Activated CD4-positive, alpha-beta T cell treated with anti-CD3 and anti-CD28 coated beads for 1 hour (primary cell): ENCODE data around the gene ATP5PB.

Source experiments
- DNase-seq: peaks from one replicate; pipeline ENCODE4 v3.0.0-alpha.2; 2020

ATP5PB gene, protein sequence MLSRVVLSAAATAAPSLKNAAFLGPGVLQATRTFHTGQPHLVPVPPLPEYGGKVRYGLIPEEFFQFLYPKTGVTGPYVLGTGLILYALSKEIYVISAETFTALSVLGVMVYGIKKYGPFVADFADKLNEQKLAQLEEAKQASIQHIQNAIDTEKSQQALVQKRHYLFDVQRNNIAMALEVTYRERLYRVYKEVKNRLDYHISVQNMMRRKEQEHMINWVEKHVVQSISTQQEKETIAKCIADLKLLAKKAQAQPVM

DNA sequence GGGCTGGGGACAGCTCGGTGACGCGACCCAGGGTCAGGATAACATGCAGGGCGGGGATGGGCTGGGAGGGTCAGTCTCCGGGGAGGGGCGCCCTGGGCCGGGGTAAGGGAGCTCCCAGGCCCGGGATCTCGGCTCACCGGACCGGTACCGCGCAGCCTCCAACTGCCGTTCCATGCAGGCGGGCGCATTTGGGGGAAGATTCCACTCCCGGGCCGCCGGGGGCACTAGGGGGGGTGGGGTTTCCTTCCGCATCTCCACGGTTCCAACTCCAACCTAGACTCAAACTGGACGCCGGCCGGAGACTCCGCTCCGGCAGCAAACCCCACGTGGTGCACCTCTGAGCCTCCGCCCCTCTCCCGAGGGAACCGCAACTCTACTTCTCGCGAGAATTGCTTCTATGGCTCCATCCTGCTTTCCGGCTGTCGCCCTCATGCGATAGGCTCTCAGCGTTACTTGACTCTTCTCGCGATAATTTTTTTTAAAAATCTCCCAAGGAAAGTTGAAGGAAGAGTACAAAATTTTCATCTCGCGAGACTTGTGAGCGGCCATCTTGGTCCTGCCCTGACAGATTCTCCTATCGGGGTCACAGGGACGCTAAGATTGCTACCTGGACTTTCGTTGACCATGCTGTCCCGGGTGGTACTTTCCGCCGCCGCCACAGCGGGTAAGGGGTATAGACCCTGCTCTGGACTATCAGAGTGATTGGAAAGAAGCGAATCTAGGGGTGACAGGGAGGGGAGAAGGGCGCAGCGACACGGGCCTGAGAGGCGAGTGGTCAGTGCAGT, at the start of gene ATP5PB, which contains the start of gene WDR77:
ATP5PB (plus strand) TSS at position 547 of the 785 bp plus-strand sequence; CDS start at position 625, 78 bp downstream.
WDR77 (minus strand) TSS at position 339 of the 785 bp plus-strand sequence; CDS start at position 252, 87 bp downstream.
- peak; percentile 83 for DNase-seq

DNA sequence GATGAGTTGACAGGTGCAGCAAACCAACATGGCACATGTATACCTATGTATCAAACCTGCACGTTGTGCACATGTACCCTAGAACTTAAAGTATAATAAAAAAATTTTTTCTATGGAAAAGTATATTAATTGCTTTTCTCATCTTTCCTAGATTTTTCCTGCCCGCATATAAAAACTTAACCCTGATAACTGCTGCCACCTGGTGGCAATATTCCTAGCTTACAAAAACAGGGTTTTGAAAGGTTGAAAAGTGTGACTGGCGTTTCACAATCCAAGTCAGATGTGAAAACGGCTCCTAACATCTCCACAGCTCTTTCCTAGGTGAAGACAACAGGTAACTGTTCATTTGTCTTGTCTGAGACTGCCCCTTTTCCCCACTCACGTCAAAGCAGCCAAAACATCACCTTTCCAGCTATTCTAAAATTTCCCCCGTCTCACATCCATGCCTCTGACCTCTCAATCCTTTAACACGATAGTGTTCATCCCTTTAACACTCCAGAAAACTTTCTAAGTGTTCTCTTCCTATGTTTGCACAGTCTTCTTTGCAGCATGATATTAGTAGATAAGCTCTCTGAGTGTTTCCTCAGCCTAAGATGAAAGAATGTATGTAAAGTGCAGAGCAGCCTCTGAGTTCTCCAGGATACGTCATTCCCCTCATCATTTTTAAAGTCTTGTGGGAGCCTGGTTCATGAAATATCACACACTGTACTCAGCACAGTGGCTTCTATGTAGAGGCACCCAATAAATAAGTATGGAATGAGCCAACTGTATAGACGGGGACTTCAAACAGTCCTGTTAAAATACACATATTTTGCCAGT, 49.3 kb upstream of the ATP5PB start:
- DNase-seq = no peak

DNA sequence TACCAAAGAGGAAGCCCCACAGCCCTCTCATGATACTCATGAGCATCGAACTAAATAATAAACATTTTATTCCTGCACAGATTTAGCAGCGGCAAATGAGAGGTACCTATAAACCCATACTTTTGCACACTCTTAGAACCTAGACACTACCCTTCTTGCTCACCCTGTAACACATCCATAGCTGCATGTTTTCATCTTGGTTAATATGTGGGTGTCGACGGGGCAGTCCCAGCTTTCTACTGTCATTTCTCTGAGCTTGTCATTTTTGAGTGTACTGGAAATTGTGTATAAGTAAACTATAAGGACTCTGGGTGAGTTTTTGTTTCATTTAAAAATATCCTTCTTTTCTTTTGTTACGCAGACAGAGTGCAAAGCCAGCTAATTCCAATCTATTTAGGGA, 47.2 kb upstream of the ATP5PB start:
- no peak for DNase-seq

DNA sequence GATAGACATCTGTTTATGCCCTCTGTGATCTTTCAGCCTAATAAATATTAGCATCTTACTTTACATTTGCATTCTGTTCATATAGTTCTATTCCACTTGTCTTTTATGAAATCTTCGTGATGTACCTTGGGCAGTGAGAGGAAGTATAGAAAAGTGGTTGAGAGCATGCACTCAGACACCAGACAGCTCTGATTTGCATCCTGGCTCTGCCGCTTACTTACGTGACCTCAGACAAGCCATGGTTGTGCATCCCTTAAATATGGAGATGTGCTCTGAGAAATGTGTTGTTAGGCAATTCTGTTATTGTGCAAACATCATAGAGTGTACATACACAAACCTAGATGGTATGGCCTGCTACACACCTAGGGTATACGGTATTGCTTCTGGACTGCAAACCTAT, 44.7 kb upstream of the ATP5PB start:
- DNase-seq = no peak

DNA sequence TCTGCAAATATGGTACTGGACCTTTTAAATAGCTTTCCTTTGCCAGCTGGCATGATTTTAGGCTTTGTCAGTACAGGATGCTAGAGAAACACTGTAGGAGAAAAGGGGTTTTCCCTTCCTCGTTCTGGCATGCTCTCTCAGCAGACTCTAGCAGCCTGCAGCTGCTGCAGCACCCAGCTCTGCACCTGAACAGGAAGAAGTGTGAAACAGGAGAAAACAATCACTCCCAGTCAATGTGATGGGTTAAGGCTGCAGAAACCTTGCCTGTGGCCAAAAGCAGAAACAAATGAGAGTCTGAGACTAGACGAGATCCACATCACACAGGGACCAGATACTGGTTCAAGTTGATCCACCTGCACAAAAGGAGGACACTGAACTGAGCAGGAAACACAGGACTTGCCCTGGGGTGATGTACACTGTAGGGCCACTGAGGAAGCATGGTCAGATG, 42.9 kb upstream of the ATP5PB start:
- DNase-seq = peak; percentile 35

DNA sequence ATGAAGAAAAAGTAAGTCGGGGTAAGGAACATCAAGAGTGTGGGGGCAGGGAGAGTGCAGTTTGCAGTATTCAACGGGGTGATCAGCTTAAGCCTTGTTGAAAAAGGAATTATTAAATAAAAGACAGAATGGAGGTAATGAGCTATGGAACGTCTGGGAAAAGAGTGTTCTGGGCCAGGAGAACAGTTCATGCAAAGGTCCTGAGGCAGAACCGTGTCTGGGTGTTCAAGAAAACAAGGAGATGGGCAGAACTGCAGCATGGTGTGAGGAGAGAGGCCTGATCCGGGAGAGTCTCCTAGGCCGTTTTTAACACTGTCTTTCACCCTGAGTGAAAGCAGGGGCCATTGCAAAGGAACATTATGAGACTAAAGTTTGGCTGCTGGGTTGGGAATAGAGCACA, 42.0 kb upstream of the ATP5PB start:
- no peak for DNase-seq

DNA sequence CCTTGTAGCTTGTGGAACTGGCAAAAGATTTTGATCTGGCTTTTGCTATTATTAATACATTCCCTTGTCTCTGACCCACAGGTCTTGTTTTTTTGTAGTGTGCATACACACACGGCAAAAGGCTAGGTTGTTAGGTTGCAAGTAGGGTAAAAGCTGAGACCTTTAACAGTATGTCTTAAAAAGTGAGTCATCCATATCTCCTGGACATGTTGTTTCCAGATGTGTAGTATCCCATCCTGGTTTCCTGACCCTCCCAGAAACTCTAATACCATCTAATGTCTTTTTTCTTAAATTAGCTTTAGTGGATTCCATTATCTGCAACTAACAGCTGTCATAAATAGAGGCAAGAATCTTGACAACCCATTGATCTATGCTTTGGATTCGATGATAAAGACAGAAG, 36.4 kb upstream of the ATP5PB start:
- no peak for DNase-seq

DNA sequence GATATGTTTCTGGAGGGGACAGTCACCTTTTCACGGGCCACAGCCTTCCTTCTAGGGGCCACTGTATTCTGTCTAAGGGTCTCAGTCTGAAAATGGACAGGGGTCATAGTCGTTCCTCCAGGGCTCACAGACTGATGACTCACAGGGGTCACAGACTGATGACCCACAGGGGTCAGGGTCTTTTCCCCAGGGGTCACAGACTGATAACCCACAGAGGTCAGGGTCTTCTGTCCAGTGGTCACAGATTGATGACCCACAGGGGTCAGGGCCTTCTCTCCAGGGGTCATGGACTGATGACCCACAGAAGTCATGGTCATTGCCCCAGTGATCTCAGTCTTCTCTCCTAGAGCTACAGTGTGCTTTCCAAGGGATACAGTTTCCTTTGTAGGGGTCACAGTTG, 34.5 kb upstream of the ATP5PB start:
- DNase-seq = no peak

DNA sequence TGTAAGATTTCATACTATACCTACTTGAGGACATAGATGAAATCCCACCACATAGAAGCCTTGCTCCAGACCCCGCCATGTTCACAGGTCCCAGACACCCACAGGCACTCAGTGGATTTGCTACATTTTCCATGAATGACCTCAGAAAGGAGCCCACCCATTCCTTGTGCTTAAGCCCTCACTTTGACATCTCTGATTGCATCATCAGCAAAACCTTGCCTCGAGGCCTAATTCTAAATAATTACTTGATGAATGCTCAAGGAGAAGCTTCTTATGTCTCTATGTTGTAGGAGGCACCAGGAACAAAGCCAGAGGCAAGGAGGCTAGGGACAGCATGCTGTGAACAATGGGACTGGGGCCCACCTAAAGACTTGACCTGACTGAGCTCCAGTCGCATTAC, 33.8 kb upstream of the ATP5PB start:
- DNase-seq = no peak

DNA sequence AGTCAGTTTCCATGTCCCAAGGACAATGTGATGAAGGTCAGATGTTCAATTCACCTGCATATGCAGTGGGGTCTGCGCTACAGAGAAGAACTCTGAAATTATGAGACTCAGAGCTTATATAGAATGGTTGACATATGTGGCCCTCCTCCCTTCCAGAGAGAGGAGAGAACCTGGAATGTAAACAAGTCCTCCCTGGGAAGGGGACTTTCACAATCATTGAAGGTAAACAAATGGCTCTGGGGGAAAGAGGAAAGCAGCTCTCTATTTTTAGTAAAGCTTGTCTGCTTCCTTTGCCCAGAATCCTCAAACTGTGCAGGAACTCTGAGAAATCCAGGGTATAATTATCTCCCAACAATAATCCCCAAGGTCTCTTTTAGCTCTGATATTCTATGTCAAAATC, 31.5 kb upstream of the ATP5PB start:
- no peak for DNase-seq

DNA sequence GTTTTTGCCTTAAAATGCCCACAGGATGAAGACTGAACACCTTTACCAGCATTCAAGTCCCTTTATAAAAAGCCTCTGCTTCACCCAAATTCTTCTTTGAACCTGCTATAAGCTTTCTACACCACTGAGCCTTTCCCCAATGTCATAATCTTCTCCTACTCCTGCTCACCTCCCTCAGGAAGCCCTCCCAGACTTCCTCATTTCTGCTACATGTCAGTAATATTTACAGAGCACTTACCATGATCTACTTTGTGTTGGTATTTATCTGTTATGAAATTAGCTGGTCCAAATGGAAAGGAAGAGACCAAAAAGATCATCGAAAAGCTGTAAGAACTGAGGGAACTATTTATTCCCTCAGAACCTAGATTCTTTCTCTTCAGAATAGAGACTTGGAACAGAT, 30.2 kb upstream of the ATP5PB start:
- no peak for DNase-seq

DNA sequence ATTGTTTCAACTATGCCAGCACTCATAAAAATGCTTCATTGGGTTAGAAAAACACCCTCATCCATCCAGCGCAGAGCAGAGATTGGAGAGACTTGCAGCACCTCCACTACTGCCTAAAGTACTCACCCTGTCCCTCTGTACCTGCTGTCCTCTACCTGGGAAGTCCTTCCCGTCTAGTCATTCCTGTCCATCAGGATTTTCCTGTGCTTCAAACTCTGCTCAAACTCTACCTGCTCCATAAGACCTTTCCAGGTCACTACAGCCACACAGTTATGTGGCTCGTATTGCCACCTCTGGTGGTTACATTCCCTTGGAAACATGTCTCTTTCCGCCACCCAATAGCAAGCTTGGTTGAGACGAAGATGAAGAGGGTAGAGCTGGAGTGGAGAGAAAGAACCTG, 28.9 kb upstream of the ATP5PB start:
- no peak for DNase-seq

DNA sequence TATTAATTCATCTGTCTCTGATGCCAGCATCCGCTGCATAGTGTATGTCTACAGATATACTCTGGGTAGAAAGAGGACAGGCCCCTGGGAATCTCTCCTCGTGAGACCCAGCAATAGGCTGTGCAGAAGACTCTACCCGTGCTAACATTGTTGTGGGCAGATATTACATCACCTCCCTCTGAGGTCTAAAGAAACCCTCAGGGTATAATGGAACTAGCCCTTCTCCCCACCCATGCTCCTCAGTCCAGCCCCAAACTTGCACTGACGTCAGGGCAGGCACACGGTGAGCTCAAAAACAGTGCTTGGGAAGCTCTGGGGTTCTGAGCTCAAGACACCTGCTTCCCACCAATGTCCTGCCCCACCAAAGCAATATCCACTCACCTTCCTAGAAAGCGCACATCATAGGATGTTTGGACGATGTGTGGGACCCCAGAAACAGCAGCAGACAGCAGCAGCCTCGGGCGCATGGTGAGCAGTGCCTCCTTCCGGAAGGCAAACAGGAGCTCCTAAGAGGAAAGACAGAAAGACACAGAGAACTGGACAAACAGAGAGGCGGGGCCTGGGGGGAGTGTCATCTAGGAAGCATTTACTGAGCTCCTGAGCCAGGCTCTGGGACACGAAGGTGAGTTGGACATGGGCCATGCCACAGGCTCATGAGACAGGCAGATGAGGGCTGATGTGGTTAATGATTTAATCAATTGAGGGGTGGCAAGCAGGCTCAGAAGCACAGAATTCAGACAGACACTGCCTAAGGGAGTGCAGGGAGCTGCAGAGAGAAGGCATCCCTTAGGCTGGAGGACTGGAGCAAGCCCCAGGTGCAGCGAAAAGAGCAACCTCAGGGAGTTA, 26.5 kb upstream of the ATP5PB start:
- DNase-seq = no peak

DNA sequence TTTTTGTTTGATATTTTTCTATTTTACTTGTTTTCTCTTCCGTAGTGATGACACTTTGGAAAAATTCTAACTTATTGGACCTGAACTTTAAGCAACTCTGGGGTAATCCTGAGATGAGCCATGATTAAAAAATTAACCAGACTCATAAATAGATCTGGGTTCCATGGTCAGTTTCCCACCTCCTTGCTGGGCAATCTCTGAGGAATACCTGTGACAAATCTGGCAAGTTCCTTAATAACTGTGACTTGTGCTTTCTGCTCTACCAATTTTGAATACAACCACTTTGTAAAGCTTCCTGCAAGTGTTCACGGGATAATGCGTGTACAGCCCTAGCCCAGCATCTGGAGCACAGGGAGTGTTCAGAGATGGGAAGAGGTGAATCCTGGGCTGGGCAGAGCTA, 25.0 kb upstream of the ATP5PB start:
- no peak for DNase-seq

DNA sequence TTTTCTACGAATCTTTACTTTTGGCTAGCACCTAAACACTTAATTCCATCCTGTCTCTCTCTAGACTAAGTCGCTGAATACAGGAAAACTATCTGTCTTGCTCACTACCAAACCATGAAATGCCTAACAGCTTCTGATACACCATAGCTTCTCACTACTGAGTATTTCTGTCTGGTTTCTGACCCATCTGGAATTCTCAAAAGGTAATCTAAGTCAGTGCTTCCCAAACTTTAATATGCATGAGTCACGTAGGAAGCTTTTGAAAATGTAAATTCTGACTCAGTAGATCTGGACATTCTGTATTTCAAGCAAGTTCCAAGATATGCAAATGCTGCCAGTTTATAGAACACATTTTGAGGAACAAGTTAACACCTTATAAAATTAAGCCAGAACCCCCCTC, 12.5 kb upstream of the ATP5PB start:
- no peak for DNase-seq

DNA sequence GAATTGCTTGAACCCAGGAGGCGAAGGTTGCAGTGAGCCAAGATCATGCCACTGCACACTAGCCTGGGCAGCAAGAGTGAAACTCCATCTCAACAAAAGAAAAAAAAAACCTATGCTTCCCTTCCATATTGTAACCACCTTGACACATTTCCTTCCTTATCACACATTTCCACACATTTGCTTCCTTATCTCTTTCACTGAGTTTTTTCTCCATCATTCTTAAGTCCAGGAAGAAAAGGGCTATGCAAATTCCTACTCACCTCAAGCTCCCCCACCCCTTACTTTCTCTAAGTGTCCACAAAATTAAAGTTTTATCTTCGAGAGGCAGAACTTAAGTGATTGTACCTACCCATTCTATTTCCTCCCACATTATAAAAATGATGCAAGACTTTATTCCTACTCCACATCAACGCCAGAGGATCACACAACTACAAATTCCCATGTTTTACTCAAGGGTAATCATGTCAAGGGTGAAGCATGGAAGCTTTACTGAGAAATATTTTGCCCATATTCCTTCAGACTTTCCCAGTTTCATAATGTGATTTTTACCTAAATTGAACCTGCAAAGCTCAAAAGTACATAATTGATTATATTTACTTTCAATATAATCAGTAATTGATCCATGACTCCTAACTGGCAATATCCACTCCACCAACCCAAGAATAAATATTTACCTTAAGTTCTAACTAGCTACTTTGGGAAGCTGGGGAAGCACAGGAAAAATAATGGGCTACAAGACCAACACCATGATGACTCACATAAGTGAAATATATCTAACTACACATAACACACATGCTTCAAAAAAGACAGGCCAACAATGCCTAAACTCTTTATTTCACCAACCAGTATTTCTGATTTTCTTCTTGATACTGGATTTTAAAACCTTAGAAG, 9.6 kb upstream of the ATP5PB start:
- DNase-seq = no peak

DNA sequence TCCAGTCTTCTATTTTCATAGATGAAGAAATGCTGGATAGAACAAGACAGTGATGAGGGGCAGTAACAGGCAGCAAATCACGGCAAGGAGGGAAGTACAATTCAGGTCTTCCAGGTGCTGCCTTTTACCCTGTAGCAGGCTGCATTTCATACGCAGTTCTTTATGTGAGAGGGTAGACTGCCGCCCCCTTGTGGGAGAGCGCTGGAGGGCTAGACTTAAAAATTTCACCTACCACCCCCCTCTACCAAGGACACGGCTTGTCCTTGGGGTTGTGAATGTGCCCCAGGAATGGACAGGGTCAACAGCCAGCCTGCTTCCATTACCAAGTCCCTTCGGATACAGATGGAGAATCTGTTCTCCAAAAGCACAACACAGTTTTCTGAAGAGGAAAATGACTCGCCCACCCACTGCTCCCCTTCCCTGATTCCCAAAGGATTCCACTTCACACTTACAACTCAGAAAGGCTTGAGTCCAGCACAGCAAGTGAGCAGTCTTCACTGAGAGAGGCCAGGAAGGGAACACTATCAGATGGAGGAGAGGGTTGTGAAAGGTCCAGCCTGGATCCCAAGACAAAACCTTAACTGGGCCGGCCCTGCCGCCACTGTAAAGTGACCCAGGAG, 7.6 kb upstream of the ATP5PB start:
- peak; percentile 51 for DNase-seq

DNA sequence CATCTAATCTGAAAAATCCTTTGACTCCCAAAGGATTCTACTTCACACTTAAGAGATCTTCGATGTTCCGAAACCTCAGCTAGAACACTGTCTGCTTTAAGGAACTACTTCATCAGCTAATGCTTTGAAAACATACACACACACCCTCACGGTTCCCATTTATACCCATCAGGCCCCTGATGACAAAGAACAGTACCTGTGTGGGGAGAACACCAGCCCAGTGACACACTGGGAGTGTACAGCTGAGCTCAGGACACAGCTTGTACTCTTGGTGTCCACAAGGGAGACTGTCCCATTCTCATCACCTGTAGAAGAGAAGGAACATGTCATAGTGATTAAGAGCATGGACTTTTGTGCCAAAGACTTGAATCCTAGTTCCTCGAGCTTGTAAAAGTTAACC, 6.8 kb upstream of the ATP5PB start:
- DNase-seq = no peak

DNA sequence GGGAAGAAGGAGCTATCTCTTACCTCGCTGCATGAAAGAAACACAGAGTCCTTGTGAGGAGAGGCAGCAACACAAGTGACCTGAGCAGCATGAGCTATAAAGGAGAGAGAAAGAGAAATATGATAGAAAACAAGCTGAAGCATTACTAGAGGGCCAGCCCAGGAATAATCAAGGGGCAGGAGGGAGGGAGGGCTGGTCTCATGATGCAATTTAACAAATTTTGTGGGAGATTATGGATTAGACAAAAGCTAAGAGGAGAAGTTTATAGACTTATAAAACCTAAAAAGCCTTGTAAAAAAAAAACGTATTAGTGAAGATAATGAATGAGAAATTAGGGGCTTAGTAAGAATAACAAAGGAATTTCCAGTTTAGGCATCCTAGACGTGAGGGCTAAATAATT, 5.2 kb upstream of the ATP5PB start:
- no peak for DNase-seq

DNA sequence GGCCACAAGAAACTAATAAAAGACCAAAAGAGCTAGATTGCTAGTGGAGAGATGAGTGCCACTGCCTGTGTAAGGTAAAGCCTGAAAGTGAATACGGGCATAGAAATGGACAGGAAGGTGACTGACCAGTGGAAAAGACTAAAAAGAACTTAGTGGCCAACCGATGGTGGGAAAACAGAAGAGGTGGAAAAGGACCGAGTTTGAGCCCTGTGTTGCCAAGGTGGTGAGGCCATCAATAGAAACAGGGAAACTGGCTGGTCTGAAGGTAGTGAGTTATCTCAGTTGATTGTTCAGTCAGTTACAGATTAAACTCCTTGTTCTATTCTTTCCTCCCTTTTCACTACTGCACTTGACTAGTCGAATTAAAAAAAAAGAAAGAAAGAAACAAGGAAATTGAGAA, 2.7 kb upstream of the ATP5PB start:
- DNase-seq = no peak
